Activated CD8-positive, alpha-beta memory T cell treated with anti-CD3 and anti-CD28 coated beads for 4 hours (primary cell): Measurements from ENCODE around the gene ETV3L.

Source experiments
- DNase-seq, 2 donors: peaks; one replicate each; pipeline ENCODE4 v3.0.0-alpha.2; 2020; ENCODE audit warnings: low read depth in 2 of 2

Gene ETV3L

GRCh38 chr1:157132111-157132510 lies 32.5 kb upstream of the ETV3L start:
- no peak for DNase-seq

- DNase-seq: no peak
These were observed 31.7 kb upstream of the ETV3L start for GRCh38 chr1:157131281-157131680.

- no peak for DNase-seq
These were observed 25.2 kb upstream of the ETV3L start for GRCh38 chr1:157124855-157125254.

- no peak for DNase-seq
These were observed 19.8 kb upstream of the ETV3L start for GRCh38 chr1:157119448-157119847.

GRCh38 chr1:157119008-157119407 lies 19.4 kb upstream of the ETV3L start:
- no peak for DNase-seq

GRCh38 chr1:157117527-157118057 lies 18.0 kb upstream of the ETV3L start:
- DNase-seq: no peak

GRCh38 chr1:157116737-157117103 lies 17.1 kb upstream of the ETV3L start:
- no peak for DNase-seq

GRCh38 chr1:157115851-157116736 lies 16.5 kb upstream of the ETV3L start:
- no peak for DNase-seq

- no peak for DNase-seq
These were observed 15.8 kb upstream of the ETV3L start for GRCh38 chr1:157115429-157115838.

- DNase-seq: no peak
These were observed 14.8 kb upstream of the ETV3L start for GRCh38 chr1:157114183-157115121.

GRCh38 chr1:157113631-157114030 lies 14.0 kb upstream of the ETV3L start:
- no peak for DNase-seq

GRCh38 chr1:157113106-157113505 lies 13.5 kb upstream of the ETV3L start:
- no peak for DNase-seq

GRCh38 chr1:157112186-157112867 lies 12.7 kb upstream of the ETV3L start:
- no peak for DNase-seq

GRCh38 chr1:157111396-157112165 lies 12.0 kb upstream of the ETV3L start:
- DNase-seq: no peak

- DNase-seq: no peak
These were observed 11.1 kb upstream of the ETV3L start for GRCh38 chr1:157110686-157111085.

GRCh38 chr1:157110003-157110402 lies 10.4 kb upstream of the ETV3L start:
- no peak for DNase-seq

GRCh38 chr1:157108448-157108847 lies 8.8 kb upstream of the ETV3L start:
- DNase-seq: no peak

- DNase-seq: no peak
These were observed 8.1 kb upstream of the ETV3L start for GRCh38 chr1:157107702-157108101.

- DNase-seq: no peak
These were observed 7.2 kb upstream of the ETV3L start for GRCh38 chr1:157106813-157107189.

- DNase-seq: no peak
These were observed 6.6 kb upstream of the ETV3L start for GRCh38 chr1:157105988-157106812.
